ENCODE results near the gene TAS2R43. TPM values are rescaled to one million over a fixed set of nuclear protein-coding genes. Genes with fewer than 3 reads are reported as not detected.
"Not testable (repeated sequence)": the region's sequence is repeated elsewhere in the genome, so short reads cannot be mapped to it uniquely, and the experiment has no call there.

TAS2R43 gene
- total RNA-seq, 1 donor from 2014 or later = 0.52 TPM

DNA sequence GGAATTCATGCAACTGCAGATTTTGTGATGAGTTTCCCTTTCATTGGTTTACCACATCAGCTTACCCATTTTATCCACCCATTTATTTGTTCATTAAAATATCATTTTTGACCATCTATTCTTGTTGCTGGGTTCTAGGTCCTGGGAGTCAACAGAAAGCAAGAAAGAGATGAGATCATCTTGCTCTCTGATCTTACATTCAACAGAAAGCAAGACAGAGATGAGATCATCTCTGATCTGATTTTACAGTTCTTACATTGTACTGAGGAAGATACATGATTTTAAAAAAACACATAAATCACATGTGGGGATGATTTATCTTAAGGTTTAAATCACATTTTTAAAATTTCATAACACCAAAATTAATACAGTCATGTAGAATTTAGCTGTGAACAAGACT, 32.3 kb downstream of the TAS2R43 start:
- Mint-ChIP-seq H3K4me1 (ENCODE audit: low read depth, unreplicated experiment) (peaks cover 5% of the 10 kb centered on the region), H3K4me3 (ENCODE audit: unreplicated experiment) (no peak overlapping the region), H3K27ac (ENCODE audit: unreplicated experiment) (peak overlapping the region; percentile 54), H3K36me3 (ENCODE audit: low read depth, unreplicated experiment) (no peaks in the 10 kb centered on the region), H3K9me3 (ENCODE audit: unreplicated experiment) (no peaks in the 10 kb centered on the region), H3K27me3 (ENCODE audit: low read depth, unreplicated experiment) (no peaks in the 10 kb centered on the region)
- FAIRE-seq (no peak), DNase-seq (ENCODE audit: low read depth) (no peak)
- Histone ChIP-seq H4K20me1 (ENCODE audit: insufficient read depth, low read length) (peaks cover 10% of the 10 kb centered on the region), H3K36me3 (ENCODE audit: insufficient read depth, low read length) (no peaks in the 10 kb centered on the region), H3K4me1 (ENCODE audit: insufficient read depth, low read length) (no peaks in the 10 kb centered on the region), H3K9ac (ENCODE audit: low read length) (no peak overlapping the region), H3K9me3 (ENCODE audit: insufficient read depth, low read depth, low read length) (no peaks in the 10 kb centered on the region), H3K4me2 (ENCODE audit: low read length) (no peak overlapping the region), H3K27ac (ENCODE audit: low read depth, low read length) (no peak overlapping the region), H3K27me3 (ENCODE audit: insufficient read depth, low read length) (no peaks in the 10 kb centered on the region), H3K79me2 (ENCODE audit: insufficient read depth, low read length) (peaks cover 5% of the 10 kb centered on the region), H3K4me3 (ENCODE audit: insufficient read depth, low read depth, low read length) (no peak overlapping the region), H2AFZ (ENCODE audit: low read depth, low read length) (no peak overlapping the region)
- no peak for TF ChIP-seq EZH2 (IDR thresholded peaks at IDR 0.05; ENCODE audit: insufficient read depth, low read length)
- TF ChIP-seq, protein P1, sequence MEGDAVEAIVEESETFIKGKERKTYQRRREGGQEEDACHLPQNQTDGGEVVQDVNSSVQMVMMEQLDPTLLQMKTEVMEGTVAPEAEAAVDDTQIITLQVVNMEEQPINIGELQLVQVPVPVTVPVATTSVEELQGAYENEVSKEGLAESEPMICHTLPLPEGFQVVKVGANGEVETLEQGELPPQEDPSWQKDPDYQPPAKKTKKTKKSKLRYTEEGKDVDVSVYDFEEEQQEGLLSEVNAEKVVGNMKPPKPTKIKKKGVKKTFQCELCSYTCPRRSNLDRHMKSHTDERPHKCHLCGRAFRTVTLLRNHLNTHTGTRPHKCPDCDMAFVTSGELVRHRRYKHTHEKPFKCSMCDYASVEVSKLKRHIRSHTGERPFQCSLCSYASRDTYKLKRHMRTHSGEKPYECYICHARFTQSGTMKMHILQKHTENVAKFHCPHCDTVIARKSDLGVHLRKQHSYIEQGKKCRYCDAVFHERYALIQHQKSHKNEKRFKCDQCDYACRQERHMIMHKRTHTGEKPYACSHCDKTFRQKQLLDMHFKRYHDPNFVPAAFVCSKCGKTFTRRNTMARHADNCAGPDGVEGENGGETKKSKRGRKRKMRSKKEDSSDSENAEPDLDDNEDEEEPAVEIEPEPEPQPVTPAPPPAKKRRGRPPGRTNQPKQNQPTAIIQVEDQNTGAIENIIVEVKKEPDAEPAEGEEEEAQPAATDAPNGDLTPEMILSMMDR (IDR thresholded peaks at IDR 0.05; ENCODE audit: insufficient read depth, low read depth, low read length) = no peak

DNA sequence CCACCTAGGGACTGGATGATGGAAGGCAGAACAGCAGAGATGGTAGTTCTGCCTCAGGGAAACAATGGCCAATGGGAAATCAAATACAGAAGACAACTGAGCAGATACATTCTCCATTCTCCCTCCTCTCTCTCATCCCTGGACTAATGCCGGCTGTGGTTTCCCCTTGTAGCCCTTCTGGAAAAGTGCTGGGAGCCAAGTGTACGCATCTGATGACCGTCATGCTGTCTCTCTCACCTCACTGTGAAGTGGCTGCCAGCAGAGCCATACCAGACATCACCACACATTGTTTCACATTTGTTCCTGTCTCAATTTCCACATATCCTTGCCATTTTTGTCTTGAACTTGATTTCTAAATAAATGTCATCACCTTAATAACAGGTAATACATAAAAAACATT, 33.1 kb downstream of the TAS2R43 start:
- Histone ChIP-seq H3K4me3 (ENCODE audit: insufficient read depth, low read depth, low read length) (no peak overlapping the region), H3K79me2 (ENCODE audit: insufficient read depth, low read length) (peaks cover 5% of the 10 kb centered on the region), H3K27ac (ENCODE audit: low read depth, low read length) (no peak overlapping the region), H3K27me3 (ENCODE audit: insufficient read depth, low read length) (no peaks in the 10 kb centered on the region), H3K9me3 (ENCODE audit: insufficient read depth, low read depth, low read length) (no peaks in the 10 kb centered on the region), H2AFZ (ENCODE audit: low read depth, low read length) (no peak overlapping the region), H3K4me2 (ENCODE audit: low read length) (no peak overlapping the region), H3K36me3 (ENCODE audit: insufficient read depth, low read length) (no peaks in the 10 kb centered on the region), H4K20me1 (ENCODE audit: insufficient read depth, low read length) (peaks cover 10% of the 10 kb centered on the region), H3K9ac (ENCODE audit: low read length) (no peak overlapping the region), H3K4me1 (ENCODE audit: insufficient read depth, low read length) (no peaks in the 10 kb centered on the region)
- no peaks in the 10 kb centered on the region for H3K36me3 Mint-ChIP-seq (ENCODE audit: low read depth, unreplicated experiment)
- no peak for TF ChIP-seq EZH2 (IDR thresholded peaks at IDR 0.05; ENCODE audit: insufficient read depth, low read length)
- TF ChIP-seq, protein P1 (IDR thresholded peaks at IDR 0.05; ENCODE audit: insufficient read depth, low read depth, low read length) = no peak
- no peaks in the 10 kb centered on the region for H3K27me3 Mint-ChIP-seq (ENCODE audit: low read depth, unreplicated experiment)
- peaks cover 5% of the 10 kb centered on the region for H3K4me1 Mint-ChIP-seq (ENCODE audit: low read depth, unreplicated experiment)
- no peak overlapping the region for H3K27ac Mint-ChIP-seq (ENCODE audit: unreplicated experiment)
- no peaks in the 10 kb centered on the region for H3K9me3 Mint-ChIP-seq (ENCODE audit: unreplicated experiment)
- FAIRE-seq (no peak), DNase-seq (ENCODE audit: low read depth) (no peak)
- H3K4me3 Mint-ChIP-seq (ENCODE audit: unreplicated experiment) = no peak overlapping the region

DNA sequence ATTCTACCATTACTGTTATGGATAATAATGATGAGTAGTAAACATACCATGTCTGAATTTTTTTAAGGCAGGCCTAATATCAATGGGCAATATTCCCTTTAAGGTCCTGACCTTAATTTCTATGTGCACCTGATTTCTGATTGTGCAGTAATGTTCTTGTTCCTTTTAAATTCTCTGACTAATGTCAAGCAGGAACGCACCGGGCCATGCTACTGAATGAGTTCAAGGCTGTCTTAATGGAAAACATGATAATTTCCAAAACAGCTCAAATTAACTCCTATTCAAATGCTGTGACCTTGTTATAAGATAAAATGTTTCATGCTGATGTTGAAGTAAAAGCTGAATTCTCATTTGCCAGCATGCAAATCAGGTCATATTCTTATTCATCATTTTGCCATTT, 36.8 kb downstream of the TAS2R43 start:
- no peak overlapping the region for H2AFZ ChIP-seq (ENCODE audit: low read depth, low read length)
- peaks cover 5% of the 10 kb centered on the region for H3K79me2 ChIP-seq (ENCODE audit: insufficient read depth, low read length)
- DNase-seq (ENCODE audit: low read depth) = no peak
- H3K27ac ChIP-seq (ENCODE audit: low read depth, low read length) = no peak overlapping the region
- Mint-ChIP-seq H3K9me3 (ENCODE audit: unreplicated experiment) (peaks cover 5% of the 10 kb centered on the region), H3K4me3 (ENCODE audit: unreplicated experiment) (no peak overlapping the region), H3K27me3 (ENCODE audit: low read depth, unreplicated experiment) (no peaks in the 10 kb centered on the region), H3K36me3 (ENCODE audit: low read depth, unreplicated experiment) (peaks cover 6% of the 10 kb centered on the region), H3K4me1 (ENCODE audit: low read depth, unreplicated experiment) (peaks cover 5% of the 10 kb centered on the region), H3K27ac (ENCODE audit: unreplicated experiment) (no peak overlapping the region)
- H3K9me3 ChIP-seq (ENCODE audit: insufficient read depth, low read depth, low read length) = no peaks in the 10 kb centered on the region
- no peak overlapping the region for H3K4me2 ChIP-seq (ENCODE audit: low read length)
- peaks cover 10% of the 10 kb centered on the region for H4K20me1 ChIP-seq (ENCODE audit: insufficient read depth, low read length)
- no peak for TF ChIP-seq EZH2 (IDR thresholded peaks at IDR 0.05; ENCODE audit: insufficient read depth, low read length)
- TF ChIP-seq, protein P1 (IDR thresholded peaks at IDR 0.05; ENCODE audit: insufficient read depth, low read depth, low read length) = no peak
- no peak for FAIRE-seq
- no peaks in the 10 kb centered on the region for H3K4me1 ChIP-seq (ENCODE audit: insufficient read depth, low read length)
- no peaks in the 10 kb centered on the region for H3K36me3 ChIP-seq (ENCODE audit: insufficient read depth, low read length)
- no peak overlapping the region for H3K4me3 ChIP-seq (ENCODE audit: insufficient read depth, low read depth, low read length)
- H3K27me3 ChIP-seq (ENCODE audit: insufficient read depth, low read length) = no peaks in the 10 kb centered on the region
- no peak overlapping the region for H3K9ac ChIP-seq (ENCODE audit: low read length)

DNA sequence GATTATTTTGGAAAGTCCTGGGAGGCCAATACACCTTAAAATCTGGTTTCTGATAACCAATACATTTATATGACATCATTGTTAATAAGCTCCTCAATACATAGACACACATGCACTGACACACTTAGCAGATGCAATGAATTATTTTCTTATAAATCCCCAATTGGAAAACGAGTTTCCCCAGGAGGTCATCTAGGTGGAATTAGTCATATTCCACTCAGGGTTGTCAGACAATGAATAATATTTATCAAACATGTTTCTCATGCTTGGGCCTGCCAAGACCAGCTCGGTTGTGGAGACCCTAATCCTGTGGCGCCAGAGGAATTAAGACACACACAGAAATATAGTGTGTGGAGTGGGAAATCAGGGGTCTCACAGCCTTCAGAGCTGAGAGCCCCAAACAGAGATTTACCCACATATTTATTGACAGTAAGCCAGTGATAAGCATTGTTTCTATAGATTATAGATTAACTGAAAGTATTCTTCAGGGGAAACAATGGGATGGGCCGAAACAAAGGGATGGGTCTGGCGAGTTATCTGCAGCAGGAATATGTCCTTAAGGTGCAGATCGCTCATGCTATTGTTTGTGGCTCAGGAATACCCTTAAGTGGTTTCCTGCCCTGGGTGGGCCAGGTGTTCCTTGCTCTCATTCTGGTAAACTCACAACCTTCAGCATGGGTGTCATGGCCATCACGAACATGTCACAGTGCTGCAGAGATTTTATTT, 42.1 kb downstream of the TAS2R43 start:
- not testable (repeated sequence) for H3K27me3 ChIP-seq (ENCODE audit: insufficient read depth, low read length); H3K4me1 Mint-ChIP-seq (ENCODE audit: low read depth, unreplicated experiment); H3K4me2 ChIP-seq (ENCODE audit: low read length); H3K27ac ChIP-seq (ENCODE audit: low read depth, low read length); H3K4me3 Mint-ChIP-seq (ENCODE audit: unreplicated experiment); H3K4me3 ChIP-seq (ENCODE audit: insufficient read depth, low read depth, low read length); H3K4me1 ChIP-seq (ENCODE audit: insufficient read depth, low read length); H3K9me3 ChIP-seq (ENCODE audit: insufficient read depth, low read depth, low read length); H3K27ac Mint-ChIP-seq (ENCODE audit: unreplicated experiment); H3K79me2 ChIP-seq (ENCODE audit: insufficient read depth, low read length); H2AFZ ChIP-seq (ENCODE audit: low read depth, low read length); H3K9ac ChIP-seq (ENCODE audit: low read length); H3K36me3 ChIP-seq (ENCODE audit: insufficient read depth, low read length); H4K20me1 ChIP-seq (ENCODE audit: insufficient read depth, low read length); FAIRE-seq; DNase-seq (ENCODE audit: low read depth); H3K9me3 Mint-ChIP-seq (ENCODE audit: unreplicated experiment); H3K27me3 Mint-ChIP-seq (ENCODE audit: low read depth, unreplicated experiment)
- peaks cover 13% of the 10 kb centered on the region for H3K36me3 Mint-ChIP-seq (ENCODE audit: low read depth, unreplicated experiment)

Data from astrocyte (in vitro differentiated cells and primary cell).